ENCODE measurements around the gene HIF3A. TPM values are rescaled to one million over a fixed set of nuclear protein-coding genes. Genes with fewer than 3 reads are reported as not detected.

Gene HIF3A
- total and polyA plus RNA-seq, 9 of the 15 experiments (the other 6 are each of a cell fraction or from before 2014, with no cell fraction given) = 0.29 TPM; not detected in 8

DNA sequence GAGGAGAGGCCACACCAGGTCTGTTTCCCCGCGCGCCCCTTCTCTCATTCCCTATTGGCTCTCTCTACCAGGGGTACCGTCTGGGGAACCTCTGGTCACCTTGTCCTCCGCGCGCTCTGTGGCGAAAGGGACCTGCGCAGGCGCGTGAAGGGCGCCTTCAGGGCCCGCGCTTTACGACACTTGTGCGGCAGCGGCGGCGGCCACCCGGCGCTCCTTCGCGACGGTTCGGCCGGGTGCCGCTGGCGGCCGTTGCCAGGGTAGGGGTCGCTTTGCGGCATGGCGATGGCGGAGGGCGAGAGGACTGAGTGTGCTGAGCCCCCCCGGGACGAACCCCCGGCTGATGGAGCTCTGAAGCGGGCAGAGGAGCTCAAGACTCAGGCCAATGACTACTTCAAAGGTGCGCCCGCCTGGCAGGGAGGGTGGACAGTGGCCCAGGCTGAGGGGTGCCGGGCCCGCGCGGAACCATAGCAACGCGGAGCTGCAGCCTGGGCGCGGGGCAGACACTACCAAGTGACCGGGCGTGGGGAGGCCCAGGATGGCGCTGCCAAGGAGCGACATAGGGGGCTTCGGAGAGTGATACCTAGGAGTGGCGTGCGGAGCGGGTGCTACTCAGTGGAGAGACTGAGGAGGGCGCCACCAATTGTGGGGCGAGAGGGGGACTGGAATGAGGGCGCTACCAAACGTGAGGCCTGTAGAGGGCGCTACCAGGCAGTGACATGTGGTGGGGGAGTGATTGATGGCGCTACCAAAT lies 50.2 kb downstream of the HIF3A start, which contains the start of gene PPP5C (continued):
- TF ChIP-seq, protein P1, sequence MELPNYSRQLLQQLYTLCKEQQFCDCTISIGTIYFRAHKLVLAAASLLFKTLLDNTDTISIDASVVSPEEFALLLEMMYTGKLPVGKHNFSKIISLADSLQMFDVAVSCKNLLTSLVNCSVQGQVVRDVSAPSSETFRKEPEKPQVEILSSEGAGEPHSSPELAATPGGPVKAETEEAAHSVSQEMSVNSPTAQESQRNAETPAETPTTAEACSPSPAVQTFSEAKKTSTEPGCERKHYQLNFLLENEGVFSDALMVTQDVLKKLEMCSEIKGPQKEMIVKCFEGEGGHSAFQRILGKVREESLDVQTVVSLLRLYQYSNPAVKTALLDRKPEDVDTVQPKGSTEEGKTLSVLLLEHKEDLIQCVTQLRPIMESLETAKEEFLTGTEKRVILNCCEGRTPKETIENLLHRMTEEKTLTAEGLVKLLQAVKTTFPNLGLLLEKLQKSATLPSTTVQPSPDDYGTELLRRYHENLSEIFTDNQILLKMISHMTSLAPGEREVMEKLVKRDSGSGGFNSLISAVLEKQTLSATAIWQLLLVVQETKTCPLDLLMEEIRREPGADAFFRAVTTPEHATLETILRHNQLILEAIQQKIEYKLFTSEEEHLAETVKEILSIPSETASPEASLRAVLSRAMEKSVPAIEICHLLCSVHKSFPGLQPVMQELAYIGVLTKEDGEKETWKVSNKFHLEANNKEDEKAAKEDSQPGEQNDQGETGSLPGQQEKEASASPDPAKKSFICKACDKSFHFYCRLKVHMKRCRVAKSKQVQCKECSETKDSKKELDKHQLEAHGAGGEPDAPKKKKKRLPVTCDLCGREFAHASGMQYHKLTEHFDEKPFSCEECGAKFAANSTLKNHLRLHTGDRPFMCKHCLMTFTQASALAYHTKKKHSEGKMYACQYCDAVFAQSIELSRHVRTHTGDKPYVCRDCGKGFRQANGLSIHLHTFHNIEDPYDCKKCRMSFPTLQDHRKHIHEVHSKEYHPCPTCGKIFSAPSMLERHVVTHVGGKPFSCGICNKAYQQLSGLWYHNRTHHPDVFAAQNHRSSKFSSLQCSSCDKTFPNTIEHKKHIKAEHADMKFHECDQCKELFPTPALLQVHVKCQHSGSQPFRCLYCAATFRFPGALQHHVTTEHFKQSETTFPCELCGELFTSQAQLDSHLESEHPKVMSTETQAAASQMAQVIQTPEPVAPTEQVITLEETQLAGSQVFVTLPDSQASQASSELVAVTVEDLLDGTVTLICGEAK (IDR thresholded peaks at IDR 0.05) = no peak
- TF ChIP-seq, protein P1 (CRISPR knock-in tag; IDR thresholded peaks at IDR 0.05) = no peak
- TF ChIP-seq TAL1 (IDR thresholded peaks at IDR 0.05) (no peak), BHLHE40 (IDR thresholded peaks at IDR 0.05; ENCODE audit: low read length) (no peak; the same call in 1 of the 2 replicates), CTCF (IDR thresholded peaks at IDR 0.05 in 2 of 3, conservative IDR thresholded peaks at IDR 0.05 in 1 of 3; ENCODE audit: insufficient read depth in 2 of 3, low read depth in 1 of 3, low read length in 3 of 3) (peak; percentile 98 to 99 (median 99)), CUX1 (CRISPR knock-in tag; IDR thresholded peaks at IDR 0.05) (no peak), ZFPM2 (CRISPR knock-in tag; IDR thresholded peaks at IDR 0.05) (no peak), ZNF12 (CRISPR knock-in tag; IDR thresholded peaks at IDR 0.05) (no peak), ZNF263 (CRISPR knock-in tag; IDR thresholded peaks at IDR 0.05; ENCODE audit: borderline replicate concordance) (peak; percentile 27; the same call in 1 of the 2 replicates)
